IPS DF 4.7 (cell line): Measurements from ENCODE around the gene C3orf20.

Source experiments
- DNase-seq: peaks from one replicate; pipeline ENCODE4 v3.0.0-alpha.2; 2013; ENCODE audit warnings: low spot score; ENCODE audit errors: extremely low read depth

Gene C3orf20

DNA sequence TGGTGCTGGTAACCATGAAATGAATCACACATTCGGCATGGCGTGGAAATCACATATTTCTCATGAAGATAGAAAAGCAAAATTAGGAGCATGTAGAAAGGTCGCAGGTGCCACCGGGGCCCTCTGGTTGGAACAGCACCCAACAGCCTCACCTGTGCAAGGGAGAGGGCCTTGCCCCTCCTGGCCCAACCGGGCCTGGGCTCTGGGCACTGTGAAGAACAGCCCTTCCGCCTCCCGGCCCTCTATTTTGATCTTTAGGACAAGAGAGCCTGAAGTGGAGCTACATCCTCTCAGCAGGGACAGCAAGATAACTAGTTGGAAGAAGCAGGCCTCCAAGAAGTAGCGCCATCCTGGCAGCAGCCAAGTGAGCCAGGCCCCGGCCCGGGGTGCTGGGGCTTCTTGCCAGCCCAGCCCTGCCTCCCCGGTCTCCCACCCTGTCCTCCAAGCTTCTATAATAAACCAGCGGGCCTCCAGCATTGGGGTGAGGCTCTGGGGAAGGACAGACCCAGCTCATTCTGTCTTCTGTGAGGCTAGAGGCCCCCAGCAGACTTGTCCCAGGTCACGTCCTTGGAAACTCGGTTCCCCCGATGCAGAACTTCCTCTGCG is 97.7 kb downstream of the C3orf20 start:
- DNase-seq, result no peak

DNA sequence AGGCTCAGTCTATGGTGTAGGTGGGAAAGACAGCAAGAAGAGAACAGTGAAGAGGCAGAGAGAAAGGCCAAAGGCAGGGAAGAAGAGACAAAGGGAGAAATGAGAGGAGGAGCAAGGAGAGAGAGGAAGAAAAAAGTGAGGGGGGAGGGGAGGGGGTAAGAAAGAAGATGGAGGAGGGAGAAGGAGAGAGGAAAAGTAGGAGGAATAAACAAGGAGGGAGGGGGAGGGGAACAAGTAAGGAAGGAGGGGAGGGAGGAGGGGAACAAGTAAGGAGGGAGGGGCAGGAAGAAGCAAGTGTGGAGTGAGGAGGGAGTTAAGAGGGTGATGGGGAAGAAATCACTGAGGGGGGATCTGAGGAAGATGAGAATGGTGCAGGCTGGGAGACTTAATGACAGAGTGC is 98.3 kb downstream of the C3orf20 start:
- DNase-seq, result no peak

DNA sequence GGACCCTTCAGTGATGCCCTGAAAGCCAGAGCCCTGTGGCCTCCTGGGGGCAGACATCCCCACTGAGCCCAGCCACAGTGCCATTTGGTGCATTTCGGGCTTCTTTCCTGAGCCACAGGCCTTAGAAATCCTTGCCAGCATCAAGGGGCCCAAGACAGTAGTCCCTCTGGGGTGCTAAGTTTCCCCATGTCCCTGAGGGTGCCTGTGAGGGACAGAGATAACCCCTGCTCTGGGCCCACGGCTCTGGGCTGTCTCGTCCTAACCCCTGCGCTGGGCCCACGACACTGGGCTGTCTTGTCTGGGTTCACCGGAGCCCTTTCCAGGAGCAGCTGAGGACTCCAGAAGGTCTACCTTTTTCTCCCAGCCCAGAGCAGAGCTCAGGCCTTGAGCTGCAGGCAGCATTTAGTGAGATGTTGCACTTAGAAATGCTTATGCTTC is 98.8 kb downstream of the C3orf20 start:
- DNase-seq, result no peak

DNA sequence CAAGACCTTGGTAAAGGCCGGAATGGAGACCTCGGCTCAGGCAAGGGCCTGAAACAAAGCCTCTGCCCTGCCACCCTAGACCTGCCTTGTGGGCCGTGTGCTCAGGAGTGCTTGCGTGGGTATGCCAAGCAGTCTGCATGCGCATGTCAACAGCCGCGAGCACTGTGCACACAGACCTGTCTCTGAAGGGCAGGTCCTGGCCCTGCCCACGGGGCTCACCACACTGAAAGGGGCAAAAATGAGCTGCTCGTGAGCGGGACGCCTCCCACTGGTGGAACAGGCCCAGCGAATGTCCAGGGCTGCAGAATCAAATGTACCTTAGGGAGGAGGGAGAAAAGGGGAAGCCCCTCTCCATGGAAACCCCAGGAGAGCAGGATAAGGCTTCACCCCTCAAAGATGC is 99.5 kb downstream of the C3orf20 start:
- no peak for DNase-seq

DNA sequence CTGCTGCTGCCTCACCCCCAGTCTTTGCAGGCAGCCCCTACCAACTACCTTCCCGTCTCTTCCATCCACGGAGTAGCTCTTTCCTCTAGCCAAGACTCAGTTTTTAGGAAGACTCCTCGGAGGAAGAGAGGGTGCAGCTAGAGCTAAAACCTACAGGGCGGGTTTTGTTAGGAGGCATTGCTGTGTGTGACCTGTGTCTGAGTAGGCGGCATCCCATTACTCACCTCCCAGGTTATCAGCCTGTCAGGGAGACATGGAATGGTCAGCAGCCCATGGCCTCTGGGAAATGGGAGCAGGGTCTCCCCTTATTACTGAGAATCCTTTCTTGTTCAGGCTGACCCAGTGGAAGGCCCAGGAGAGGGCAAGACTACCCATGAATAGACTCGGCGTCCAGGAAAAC is 100.1 kb downstream of the C3orf20 start:
- no peak for DNase-seq

DNA sequence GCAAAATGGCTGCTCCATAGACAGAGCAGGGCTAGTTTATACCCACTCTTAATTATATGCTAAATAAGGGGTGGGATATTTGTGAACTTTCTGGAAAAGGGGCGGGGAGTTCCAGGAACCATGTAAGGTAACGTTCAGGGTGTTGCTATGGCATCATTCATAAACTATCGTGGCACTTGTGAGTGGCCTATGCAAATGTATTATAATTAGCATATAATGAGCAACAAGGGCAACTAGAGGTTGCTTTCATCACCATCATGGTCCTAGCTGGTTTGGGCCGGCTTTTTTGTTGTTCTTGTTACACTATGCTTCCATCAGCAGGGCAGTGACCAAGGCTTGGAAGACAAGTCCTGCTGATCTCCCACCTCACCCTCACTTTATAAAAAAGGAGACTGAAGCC is 100.6 kb downstream of the C3orf20 start:
- no peak for DNase-seq

DNA sequence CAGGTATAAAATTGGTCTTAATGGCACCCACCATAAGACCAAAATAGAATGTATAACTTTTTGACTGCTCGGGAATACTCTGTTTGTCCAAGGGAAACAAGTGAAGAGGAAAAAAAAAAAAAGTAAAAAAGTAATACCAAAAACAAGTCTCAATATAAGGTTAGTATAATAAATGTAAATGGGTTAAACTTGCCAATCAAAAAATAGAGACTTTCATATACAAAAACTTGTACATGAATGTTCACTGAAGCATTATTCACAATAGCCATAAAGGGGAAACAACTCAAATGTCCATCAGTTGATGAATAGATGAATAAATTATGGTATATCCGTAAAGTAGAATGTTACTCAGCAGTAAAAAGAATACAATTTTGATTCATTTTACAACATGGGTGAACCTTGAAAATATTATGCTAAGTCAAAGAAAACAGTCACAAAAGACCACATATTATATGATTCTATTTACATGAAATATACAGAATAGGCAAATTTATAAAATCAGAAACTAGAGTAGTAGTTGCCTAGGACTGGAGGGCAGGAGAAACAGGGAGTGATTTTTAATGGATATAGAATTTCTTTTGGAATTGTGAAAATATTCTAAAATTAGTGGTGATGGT is 104.2 kb downstream of the C3orf20 start:
- no peak for DNase-seq

DNA sequence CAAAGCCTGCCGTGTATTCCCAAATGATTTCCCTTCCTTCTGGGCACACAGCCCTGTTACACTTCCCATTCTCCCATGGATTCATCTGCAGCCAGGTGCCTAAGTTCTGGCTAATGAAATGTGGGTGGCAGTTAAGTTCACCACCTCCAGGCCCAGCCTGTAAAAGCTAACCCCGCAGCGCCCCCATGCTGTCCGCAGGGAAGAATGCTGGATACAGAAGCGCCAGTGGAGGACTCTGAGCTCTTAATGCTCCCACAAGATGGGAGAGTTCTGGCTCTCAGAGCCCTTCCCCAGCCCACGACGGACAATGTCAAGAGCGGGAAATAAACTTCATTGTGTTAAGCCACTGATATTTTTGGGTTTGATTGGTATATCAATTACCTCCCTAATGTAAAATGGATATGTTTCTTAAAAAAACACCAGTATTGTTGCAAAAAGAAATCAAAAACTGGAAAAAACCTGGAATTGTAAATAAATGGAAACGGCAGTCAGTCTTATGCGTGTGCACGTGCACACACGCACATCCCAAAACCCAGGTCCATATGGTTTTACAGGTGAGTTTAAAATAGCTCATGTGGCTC is 106.1 kb downstream of the C3orf20 start:
- peak; percentile 69 for DNase-seq

DNA sequence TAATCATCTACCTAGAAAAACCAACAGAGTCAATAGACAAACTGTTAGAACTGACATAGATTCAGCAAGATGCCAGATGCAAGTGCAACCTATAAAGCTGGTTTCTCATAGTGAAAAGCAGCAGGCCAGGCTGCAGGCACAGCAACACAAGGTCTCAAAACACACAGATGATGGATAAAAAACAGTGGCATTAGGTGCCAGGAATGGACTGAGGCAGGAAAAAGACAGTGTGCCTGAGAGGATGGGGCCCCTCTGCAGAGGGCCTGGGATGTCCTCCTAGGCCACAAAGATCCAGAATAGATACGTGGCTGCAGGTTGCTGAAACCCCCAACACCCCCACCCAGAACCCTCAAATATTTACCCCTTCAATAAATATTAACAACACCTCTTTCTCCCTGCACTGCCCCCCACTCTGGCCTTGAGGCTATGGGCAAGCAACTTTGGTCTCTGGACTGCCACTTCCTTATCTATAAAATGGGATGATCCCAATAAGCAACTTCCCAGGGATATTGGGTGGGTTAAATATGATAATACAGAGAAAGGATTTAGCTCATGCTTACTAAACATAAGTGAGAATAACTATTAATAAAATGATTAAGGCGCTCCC is 108.6 kb downstream of the C3orf20 start:
- DNase-seq, result no peak

DNA sequence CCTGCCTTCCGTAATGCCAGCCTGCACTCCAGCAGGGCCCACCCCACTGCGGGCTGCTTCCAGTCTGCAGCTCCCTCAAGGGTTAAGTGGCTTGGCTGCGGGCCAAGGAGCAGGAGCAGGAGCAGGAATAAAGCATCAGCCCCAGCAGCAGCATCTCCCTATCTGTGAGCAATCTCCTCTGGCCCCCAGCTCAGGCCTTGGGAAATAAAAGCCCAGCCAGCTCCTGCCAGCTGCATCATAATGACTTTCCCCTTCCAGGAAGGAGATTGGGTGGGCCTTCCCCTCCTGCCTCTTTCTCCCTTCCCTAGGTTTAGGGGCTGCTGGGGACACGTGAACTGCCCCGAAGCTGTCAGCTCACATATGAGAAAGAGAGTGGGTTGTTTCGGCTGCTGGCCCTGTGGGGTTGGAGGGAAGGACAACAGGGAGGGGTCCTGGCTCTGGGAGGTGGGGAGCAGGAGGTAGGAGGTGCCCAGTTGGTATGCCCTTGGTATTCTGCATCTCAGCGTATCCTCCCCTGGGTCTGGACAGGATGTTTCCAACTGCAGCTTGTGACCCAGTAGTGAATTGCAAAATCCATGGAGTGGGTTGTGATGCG is 109.2 kb downstream of the C3orf20 start:
- no peak for DNase-seq

DNA sequence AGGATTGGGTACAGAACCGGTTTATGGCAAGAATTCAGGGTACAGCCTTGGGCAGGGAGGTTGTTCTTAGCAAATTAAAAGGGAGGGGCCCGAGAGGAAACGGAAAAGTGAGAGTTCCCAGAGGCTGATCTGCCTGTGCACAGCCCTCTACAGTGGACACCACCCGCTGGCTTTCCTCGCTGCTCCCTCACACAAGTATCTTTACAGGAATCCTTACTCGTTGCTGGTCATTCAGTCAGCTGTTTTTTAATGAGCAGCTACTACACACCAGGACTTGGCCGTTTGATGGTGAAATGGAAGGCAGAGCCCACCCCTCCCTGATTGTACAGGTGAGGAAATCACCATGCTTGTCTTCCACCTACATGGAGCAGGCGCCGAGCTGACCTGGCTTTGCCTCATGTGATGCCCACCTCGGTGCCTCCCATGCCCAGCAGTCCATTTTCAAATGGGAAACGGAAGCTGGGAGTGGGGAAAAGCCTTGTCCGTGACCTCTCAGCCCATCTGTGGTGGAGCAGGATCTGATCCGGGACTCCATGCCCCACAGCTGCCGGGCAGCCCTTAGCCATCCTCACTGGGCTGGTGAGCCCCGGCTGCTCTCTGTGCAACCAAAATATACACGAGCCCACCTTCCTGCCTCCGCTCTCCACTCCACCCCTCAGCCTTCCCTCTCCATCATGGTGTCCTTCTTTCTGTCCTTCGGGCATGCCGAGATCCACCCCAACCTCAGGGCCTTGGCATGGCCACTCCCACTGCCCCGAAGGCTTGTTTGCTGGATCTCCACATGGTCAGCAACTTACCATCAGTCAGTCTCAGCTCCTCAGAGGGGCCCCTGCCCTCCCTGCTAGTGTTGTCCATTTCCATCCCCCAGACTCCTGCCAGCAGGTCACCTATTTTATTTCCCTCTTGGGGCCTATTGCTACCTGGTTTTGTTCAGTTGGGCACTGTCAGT is 110.5 kb downstream of the C3orf20 start:
- DNase-seq, result no peak

DNA sequence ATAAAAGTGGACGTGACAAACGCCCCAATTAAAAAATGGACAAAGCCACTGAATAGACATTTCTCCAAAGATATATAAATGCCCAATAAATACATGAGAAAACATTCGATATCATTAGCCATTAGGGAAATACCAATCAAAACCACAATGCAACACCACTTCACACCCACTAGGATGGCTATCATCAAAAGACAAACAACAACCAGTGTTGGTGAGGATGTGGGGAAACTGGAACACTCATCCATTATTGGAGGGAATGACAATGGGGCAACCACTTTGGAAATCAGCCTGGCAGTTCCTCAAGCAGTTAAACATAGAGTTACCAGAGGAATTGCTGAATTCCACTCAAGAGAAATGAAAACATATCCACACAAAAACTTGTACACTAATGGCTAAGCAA is 111.4 kb downstream of the C3orf20 start:
- no peak for DNase-seq

DNA sequence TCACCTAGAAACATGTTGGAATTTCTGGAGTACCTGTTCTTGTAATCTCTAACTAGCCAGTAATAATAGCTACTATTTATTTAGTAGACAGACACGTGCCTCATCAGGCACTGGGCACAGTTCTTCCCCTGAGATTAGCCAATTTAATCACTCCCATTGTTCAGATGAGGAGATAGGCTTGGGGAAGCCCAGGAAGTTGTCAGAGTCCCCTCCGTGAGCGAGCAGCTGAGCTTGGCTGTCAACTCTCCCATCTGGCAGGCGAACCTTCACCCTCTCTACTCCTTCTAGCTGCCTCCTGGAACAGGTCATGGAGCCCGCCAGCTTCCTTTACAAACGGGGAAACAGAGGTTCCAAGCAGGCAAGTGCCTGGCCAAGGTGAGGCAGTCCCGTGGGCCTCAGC is 112.7 kb downstream of the C3orf20 start:
- DNase-seq, result no peak

DNA sequence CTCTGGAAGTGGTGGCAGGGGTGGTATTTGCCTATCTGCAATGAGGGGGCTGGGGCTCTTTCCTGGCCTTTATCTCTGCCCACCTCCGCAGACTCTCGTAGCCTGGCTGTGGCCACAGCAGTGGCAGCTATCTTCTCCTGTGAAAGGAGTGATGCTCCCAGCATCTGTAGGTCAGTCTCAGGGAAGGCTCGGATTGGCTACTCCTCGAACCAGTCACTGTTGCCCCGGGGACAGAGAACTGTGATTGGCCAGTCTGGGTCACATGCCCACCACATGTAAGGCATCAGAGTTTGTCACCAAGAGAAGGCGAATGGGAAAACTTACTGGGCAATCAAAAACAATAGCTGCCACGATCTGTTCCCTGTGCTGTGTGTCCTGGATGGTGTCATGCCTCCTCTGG is 113.7 kb downstream of the C3orf20 start:
- DNase-seq, result no peak

DNA sequence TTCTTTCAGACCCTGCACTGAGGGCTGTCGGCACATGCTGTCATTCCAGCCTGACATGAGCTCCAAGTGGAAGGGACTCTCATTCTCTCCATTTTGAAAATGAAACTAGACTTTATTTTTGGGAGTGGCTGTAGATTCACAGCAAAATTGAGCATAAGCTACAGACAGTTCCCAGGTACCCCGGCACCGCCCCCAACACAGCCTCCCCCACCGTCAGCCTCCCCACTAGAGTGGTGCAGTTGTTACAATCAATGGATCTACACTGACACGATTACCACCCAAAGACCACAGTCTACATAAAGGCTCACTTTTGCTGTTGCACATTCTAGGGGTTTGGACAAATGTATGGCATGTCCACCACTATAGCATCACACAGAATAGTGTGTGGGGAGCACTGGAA is 114.3 kb downstream of the C3orf20 start:
- no peak for DNase-seq

DNA sequence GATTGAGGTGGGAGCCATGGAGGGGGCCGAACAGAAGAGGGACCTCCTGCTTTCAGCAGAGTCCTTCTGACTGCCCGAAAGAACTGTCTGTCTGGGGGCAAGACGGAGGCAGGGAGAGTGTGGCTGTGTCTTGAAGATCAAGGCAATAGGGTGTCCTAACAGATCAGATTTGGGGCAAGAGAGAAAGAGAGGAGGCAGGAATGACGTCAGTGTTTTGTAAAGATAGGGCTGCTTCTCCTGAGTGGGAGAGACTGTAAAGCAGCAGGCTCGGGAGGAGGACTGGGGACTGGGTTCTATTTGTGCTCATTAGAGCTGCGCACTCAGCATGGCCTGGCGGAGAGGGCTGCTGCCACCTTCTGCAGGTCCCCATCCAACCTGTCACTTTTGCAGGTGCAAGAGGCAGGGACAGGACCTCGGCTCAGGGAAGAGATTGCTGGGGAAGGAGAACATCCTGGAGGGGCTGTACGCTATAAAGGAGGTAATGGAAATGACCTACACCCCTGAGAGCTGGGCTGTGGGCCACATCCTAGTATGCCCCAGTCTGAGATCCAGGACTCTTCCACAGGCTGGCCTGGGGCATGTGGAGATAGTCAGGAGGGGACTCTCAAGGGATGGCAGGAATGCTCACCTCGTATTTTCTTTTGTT is 114.8 kb downstream of the C3orf20 start:
- DNase-seq, result no peak

DNA sequence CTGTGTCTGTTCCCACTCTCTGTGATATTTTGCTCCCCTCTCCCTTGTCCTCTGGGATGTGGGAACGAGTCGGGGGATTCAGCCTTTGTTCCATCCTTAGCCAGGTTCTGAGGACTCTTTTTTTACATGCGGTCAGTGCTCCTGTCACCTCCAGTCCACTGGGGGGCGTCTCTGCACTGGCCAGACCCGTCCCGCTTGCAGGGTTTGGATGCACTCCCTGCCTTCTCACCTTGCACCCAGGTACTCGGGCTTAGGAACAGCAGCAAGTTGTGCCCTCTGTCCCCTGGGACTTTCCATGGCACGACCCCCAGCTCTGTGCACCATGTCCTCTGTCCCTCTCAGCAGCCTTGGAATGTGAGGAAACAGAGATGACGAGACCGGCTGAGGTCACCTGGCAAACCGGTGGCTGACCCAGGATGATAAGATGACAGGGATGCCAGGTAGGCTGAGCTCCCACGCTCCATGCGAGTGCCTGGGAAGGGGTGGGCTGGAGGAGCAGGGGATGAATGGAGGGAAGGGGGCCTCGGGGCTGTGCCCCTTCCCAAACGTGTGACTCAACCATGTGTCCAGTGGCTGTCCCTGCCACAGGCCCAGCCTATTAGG is 116.5 kb downstream of the C3orf20 start:
- peak; percentile 66 for DNase-seq

DNA sequence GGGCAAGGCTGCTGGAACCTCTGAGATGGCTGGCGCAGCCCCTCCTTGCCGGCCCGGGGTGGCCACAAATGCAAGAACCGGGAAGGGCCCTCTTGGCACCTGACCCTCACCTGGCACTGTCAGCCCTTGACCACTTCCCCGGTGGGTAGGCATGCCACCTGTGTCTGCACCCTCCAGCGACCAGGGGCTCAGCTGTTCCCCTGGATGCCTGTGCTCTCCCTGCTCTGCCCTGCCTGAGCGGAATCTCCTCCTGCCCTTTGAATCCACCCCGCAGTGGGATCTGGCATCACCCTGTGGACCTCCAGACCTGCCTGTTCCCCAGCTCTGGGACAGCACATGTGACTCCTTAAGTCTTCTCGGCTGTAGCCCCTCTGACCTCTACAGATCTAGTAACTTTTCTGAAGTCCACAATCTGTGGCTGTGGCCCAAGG is 117.8 kb downstream of the C3orf20 start:
- DNase-seq, result no peak

DNA sequence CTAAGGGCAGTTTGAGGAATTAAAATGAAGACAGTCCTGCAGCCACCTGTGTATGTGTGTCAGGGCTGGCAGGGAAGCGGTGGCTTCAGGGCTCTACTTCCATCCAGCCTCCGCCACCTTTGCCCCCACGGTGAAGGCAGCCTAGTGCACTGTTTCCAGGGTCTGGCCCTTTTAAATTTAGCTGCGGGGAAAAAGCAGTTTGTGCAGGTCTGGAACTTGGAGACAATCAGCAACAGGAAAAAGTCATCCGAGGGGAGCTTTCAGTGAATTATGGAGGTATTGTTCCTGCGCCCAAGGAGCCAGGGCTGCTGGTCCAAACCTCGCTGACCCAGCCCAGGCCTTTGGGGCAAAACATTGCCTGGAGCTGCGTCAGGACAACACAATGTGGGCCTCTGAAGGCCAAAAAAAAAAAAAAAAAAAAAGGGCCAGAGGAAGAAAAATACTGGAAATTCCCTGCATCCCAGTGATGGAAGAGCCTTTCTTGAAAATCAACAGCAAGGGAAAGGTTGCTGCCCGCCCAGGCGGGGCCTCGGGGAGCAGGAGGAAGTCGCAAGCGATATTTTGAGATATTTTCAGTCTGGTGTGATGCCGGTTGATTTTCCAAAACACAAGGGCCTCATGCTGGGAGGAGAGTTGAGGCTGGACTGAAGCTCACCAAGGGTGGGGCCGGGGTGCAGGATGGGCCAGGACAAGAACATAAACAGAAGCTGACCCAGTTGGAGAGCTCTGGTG is 118.4 kb downstream of the C3orf20 start:
- no peak for DNase-seq

DNA sequence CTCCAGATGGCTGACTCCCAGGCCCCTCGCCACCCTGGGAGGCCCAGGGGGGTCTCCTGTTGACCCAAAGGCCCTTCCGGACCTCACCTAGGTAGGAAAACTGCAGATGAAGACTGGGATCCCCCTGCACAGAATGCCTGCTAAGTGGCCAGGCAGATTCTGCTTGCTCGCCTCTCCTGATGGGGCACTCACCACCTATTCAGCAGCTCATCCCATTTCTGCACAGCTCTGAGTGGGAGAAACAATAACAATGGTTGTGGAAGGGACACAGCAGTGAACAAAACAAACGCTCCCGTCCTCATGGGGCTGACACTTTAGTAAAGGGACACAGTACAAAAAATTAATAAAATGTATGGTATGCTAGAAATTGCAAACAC is 118.9 kb downstream of the C3orf20 start:
- no peak for DNase-seq
